ENCODE results near the gene CLCA4.

The CLCA4 gene

GRCh38 chr1:86621286-86621685 is 74.4 kb downstream of the CLCA4 start:
- DNase-seq = no peak

Data from activated CD8-positive, alpha-beta memory T cell treated with anti-CD3 and anti-CD28 coated beads for 24 hours (primary cell).